Measurements from ENCODE around the gene ATP13A2.

Gene ATP13A2

DNA sequence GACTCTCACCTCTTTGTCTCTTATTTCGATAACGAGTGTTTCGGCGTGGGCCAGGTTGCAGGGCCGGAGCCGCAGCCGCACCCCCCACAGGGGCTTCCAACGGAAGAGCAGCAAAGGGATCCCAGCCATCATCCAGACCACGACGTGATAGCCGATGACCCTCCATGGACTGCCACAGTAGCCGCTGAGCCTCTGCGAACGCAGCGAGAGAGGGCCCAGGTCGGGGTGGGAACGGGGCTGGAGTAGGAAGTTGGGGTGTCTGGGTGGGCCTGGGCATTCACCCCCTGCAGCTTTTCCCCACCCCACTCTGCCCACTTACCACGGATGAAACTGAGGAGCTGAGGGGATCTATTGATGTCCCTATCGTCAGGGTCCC is 6.4 kb downstream of the ATP13A2 start:
- in situ Hi-C loops (cut with MboI; ENCODE audit: low sequenced_read_pairs), result no loop called here

DNA sequence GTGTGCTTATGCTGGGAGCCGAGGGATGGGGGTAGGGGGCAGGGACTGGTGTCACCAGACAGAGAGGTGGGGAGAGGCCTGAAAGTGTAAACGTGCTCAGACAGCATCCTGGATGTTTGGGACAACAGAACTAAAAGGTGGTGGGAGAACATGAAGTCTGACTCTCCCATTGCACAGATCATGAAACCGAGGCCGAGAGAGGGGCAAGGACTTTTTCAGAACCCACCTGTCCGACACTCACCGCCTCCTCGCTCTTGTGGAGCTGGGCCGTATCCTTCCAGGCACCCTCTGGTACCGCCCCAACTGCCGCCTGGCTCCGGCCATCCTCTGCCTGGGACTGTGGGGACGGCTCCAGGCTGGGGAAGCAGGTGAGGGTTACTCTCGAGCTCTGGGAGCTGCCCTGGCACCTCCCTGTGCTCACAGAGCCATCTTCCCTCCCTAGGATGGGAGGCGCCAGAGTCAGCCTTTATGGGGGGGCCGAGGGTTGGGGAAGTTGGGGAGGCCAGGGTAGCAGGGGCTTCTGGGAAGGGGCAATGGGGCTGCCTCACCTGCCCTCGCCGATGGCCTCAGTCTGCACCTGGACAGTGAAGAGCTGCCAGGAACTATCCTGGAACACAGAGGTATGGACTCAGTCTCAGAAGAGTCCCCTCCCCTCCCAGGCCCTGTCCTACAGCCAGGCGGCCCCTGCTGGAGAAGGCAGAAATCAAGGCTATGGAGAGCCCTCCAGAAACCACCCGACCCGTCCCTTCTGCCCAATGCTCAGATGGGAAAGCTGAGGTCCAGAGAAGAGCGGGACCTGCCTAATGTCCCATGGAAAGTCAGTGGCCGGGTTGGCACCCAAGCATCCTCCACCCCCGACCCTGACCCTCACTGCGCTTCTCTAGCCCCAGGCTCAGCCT is 7.0 kb downstream of the ATP13A2 start:
- in situ Hi-C loops (cut with MboI; ENCODE audit: low sequenced_read_pairs), result no loop called here

DNA sequence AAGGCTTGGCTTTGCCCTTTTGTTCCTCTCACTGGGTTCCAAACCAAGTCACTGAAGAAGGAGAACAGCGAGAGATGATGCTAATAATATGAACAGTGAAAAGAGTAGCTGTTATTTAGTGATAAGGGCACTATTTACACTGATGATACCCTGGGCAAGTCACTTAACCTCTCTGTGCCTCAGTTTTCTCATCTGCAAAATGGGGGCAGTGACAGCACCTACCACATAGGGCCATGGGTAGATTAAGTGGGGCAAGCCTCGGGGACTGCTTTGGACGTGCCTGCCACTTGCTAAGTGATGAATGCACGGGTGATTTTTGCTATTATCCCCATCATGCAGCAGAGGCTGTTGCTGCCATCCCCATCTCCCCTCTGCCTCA is 9.2 kb downstream of the ATP13A2 start:
- in situ Hi-C loops (cut with MboI; ENCODE audit: low sequenced_read_pairs), result no loop called here

GRCh38 chr1:17001760-17002523 is 9.8 kb downstream of the ATP13A2 start:
- in situ Hi-C loops (cut with MboI; ENCODE audit: low sequenced_read_pairs), result no loop called here

DNA sequence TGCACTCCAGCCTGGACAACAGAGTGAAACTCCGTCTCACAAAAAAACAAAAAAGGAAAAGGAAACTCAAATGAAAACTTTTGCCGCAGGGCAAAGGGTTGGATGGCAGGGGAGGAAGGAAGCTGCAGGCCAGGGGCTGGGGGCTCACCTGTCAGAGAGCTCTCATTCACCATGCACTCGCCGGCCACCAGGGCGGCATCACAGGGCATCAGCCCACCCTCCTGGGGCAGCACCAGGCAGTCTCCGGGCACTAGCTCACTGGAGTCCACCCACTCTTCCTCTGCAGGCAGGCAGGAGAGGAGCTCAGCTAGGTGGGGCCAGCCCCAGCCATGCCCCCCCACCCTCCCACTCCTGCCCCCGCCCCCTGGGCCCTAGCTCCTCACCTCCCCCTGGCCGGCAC is 11.9 kb downstream of the ATP13A2 start:
- in situ Hi-C loops (cut with MboI; ENCODE audit: low sequenced_read_pairs), result no loop called here

DNA sequence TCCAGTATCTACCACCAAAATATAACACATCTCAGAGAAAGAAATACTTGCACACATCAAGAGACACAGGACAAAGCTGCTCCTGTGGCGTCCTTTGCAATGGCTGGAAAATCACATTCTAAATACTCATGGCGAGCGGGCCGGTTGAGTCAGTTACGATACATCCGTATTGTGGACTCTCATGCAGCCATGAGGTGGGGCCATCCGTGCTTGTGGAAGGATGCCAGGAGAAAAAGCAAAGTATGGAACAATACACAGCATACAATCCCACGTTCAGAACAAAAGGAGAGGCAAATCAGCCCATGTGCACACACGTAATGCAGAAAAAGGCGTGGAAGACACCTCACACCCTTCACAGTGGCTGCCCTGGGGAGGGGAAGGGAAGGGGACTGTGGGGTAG is 13.1 kb downstream of the ATP13A2 start:
- in situ Hi-C loops (cut with MboI; ENCODE audit: low sequenced_read_pairs), result no loop called here

DNA sequence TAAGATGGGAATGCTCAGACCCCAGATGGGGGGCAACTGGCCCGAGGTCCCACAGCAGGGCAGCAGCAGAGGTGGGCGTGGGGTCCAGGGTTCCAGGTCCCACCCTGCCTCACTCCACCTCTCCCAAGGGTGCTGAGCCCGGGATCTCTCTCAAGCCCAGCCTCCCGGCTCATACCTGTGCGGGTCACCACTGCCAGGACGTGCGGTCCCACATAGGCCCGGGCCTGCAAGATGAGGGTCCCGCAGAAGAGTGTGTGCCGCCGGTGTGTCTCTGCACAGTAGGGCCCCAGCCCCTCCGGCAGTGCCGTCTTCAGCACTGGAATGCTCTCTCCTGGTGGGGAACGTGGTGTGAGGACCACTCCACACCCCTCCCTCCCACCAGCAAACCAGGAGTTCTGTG is 14.9 kb downstream of the ATP13A2 start:
- in situ Hi-C loops (cut with MboI; ENCODE audit: low sequenced_read_pairs), result no loop called here

- in situ Hi-C loops (cut with MboI; ENCODE audit: low sequenced_read_pairs), result no loop called here
These were observed 18.1 kb downstream of the ATP13A2 start for GRCh38 chr1:16993521-16994038.

DNA sequence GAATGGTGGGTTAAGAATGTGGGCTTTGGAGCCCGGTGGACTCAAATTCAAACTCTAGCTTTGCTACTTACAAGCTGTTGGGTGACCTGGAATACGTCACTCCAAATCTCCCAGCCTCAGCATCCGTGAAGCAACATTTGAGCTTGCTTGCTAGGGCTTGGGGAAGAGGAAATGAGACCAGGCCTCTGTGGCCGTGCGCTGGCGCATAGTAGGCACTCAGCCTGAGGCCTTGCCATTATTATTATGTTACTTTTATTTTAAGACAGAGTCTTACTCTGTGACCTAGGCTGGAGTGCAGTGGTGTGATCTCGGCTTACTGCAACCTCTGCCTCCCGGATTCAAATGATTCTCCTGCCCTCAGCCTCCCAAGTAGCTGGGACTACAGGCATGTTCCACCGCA is 19.1 kb downstream of the ATP13A2 start:
- in situ Hi-C loops (cut with MboI; ENCODE audit: low sequenced_read_pairs), result no loop called here

- in situ Hi-C loops (cut with MboI; ENCODE audit: low sequenced_read_pairs), result no loop called here
These were observed 19.6 kb downstream of the ATP13A2 start for GRCh38 chr1:16992102-16992501.

GRCh38 chr1:16991571-16991970 is 20.2 kb downstream of the ATP13A2 start:
- in situ Hi-C loops (cut with MboI; ENCODE audit: low sequenced_read_pairs), result no loop called here

GRCh38 chr1:16989676-16990391 is 21.9 kb downstream of the ATP13A2 start:
- in situ Hi-C loops (cut with MboI; ENCODE audit: low sequenced_read_pairs), result no loop called here

DNA sequence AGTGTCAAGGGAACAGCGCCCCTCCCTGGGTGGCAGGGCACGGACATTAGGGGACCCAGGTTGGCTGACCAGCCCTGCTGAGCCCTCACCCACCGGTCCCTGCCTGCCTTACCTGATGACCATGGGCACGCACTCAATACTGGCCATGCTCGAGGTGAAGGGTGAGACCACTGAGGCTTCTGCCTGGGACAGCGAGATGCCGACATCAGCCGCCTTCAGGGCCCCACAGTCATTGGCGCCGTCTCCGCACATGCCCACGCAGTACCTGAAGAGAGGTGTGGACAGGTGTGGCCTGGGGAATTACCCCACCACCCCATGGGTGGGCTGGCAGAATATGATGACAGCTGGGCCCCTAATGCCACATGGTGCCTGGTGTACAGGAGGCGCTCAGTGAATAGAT is 23.5 kb downstream of the ATP13A2 start:
- in situ Hi-C loops (cut with MboI; ENCODE audit: low sequenced_read_pairs), result no loop called here

GRCh38 chr1:16986962-16987361 is 24.8 kb downstream of the ATP13A2 start:
- in situ Hi-C loops (cut with MboI; ENCODE audit: low sequenced_read_pairs), result no loop called here

GRCh38 chr1:16986560-16986959 is 25.2 kb downstream of the ATP13A2 start:
- in situ Hi-C loops (cut with MboI; ENCODE audit: low sequenced_read_pairs), result no loop called here

- in situ Hi-C loops (cut with MboI; ENCODE audit: low sequenced_read_pairs), result no loop called here
These were observed 25.6 kb downstream of the ATP13A2 start for GRCh38 chr1:16986113-16986512.

DNA sequence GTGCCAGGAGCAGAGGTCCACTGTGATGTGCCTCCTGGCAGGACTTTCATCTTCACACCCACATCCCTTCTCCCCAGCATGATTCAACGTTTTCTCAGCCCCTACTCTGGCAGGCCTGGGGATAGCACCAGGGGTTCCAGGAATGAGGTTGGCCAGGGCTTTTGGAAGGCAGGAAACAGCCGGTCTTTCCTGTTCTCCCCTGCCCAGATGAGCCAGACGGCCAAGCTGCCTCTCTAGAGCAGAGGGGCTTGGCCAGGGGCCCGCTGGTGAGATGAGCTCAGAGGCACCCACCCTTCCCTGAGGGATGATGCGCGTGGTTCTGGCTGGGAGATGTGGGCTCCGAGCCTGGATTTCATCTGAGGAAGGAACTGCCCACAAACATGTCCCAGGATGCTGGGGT is 27.0 kb downstream of the ATP13A2 start:
- in situ Hi-C loops (cut with MboI; ENCODE audit: low sequenced_read_pairs), result no loop called here

GRCh38 chr1:16983649-16984048 is 28.1 kb downstream of the ATP13A2 start:
- in situ Hi-C loops (cut with MboI; ENCODE audit: low sequenced_read_pairs), result no loop called here

DNA sequence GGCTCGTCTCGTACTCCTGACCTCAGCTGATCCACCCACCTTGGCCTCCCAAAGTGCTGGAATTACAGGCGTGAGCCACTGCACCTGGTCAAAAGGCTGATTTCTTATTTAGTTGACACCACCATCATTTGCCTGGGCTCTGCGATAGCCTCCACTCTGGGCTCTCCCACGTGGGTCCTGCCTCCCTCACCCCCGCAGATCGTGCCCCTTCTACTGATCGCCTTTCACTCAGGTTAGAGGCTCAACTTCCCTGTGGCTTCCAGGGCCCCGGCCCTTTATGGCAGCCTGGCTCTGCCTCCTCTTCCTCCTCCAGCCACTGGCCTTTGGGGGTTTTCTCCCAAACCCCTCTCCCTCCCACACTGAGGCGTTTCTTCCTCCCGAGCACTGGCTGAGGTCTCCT is 28.8 kb downstream of the ATP13A2 start:
- in situ Hi-C loops (cut with MboI; ENCODE audit: low sequenced_read_pairs), result no loop called here

GRCh38 chr1:16981269-16981849 is 30.4 kb downstream of the ATP13A2 start:
- in situ Hi-C loops (cut with MboI; ENCODE audit: low sequenced_read_pairs), result no loop called here

Data from HL-60/S4 treated with phorbol 12-myristate 13-acetate at 8.2 ng/mL for 4 days and 3 days (cell line).